Hepatocyte (in vitro differentiated cells): ENCODE data around the gene EPHB4. TPM values are rescaled to one million over a fixed set of nuclear protein-coding genes. Genes with fewer than 3 reads are reported as not detected.

Experiments
- DNase-seq: peaks from one replicate; pipeline ENCODE4 v3.0.0-alpha.2; 2016; ENCODE audit warnings: low spot score
- H2AFZ ChIP-seq: fragments of 200-600 bp; sonication (generic); 2 replicates; pipeline ENCODE4 v1.6.0; 2016; ENCODE audit warnings: antibody characterized with exemption, mild to moderate bottlenecking
- H3K27ac ChIP-seq: fragments of 200-600 bp; sonication (generic); 2 replicates; pipeline ENCODE4 v1.5.1; 2016; ENCODE audit warnings: mild to moderate bottlenecking
- H3K27me3 ChIP-seq: fragments of 200-600 bp; sonication (generic); 2 replicates; pipeline ENCODE4 v1.6.1; 2016
- H3K36me3 ChIP-seq: fragments of 200-600 bp; sonication (generic); replicated peaks from 2 replicates; pipeline ENCODE4 v1.5.1; 2016; ENCODE audit warnings: low read depth; ENCODE audit not compliant: insufficient read depth
- H3K4me1 ChIP-seq: fragments of 200-600 bp; sonication (generic); 2 replicates; pipeline ENCODE4 v1.5.1; 2016; ENCODE audit warnings: mild to moderate bottlenecking, moderate library complexity; ENCODE audit not compliant: insufficient read depth
- H3K4me2 ChIP-seq: fragments of 200-600 bp; sonication (generic); 2 replicates; pipeline ENCODE4 v1.6.0; 2016
- H3K4me3 ChIP-seq: fragments of 200-600 bp; sonication (generic); 2 replicates; pipeline ENCODE4 v1.5.1; 2016; ENCODE audit warnings: mild to moderate bottlenecking
- H3K79me2 ChIP-seq: fragments of 200-600 bp; sonication (generic); 2 replicates; pipeline ENCODE4 v1.6.0; 2017; ENCODE audit warnings: mild to moderate bottlenecking
- H3K9me2 ChIP-seq: fragments of 200-600 bp; sonication (generic); replicated peaks from 2 replicates; pipeline ENCODE4 v1.6.0; 2017; ENCODE audit warnings: mild to moderate bottlenecking; ENCODE audit not compliant: insufficient read depth
- H3K9me3 ChIP-seq: fragments of 200-600 bp; sonication (generic); 2 replicates; pipeline ENCODE4 v1.5.1; 2016; ENCODE audit warnings: low read depth, mild to moderate bottlenecking
- H4K20me1 ChIP-seq: fragments of 200-600 bp; sonication (generic); 2 replicates; pipeline ENCODE4 v1.6.0; 2016; ENCODE audit warnings: mild to moderate bottlenecking; ENCODE audit not compliant: insufficient read depth, poor library complexity, severe bottlenecking
- CTCF ChIP-seq: fragments of 200-600 bp; sonication (generic); IDR thresholded peaks from 2 replicates; pipeline ENCODE4 v1.5.1; 2016; ENCODE audit warnings: antibody characterized with exemption, mild to moderate bottlenecking; ENCODE audit not compliant: poor library complexity
- EZH2 ChIP-seq: fragments of 200-600 bp; sonication (generic); IDR thresholded peaks from 2 replicates; pipeline ENCODE4 v1.6.1; 2016; ENCODE audit warnings: antibody characterized with exemption, mild to moderate bottlenecking, borderline replicate concordance
- EZH2phosphoT487 ChIP-seq: fragments of 200-600 bp; sonication (generic); IDR thresholded peaks from one replicate; pipeline ENCODE4 v1.6.1; 2018; ENCODE audit warnings: antibody characterized with exemption, mild to moderate bottlenecking, low read depth, moderate library complexity; ENCODE audit not compliant: unreplicated experiment, severe bottlenecking
- WGBS: methylation state at CpG from one replicate; pipeline ENCODE4 v1.1.6; 2016; ENCODE audit warnings: low lambda C conversion rate; ENCODE audit errors: missing lambda C conversion rate; 5-methylcytosine and 5-hydroxymethylcytosine counted together
- polyA plus RNA-seq: library from polyadenylated mRNA; unstranded; fragments of >200 nt; fragmentation: Nextera tagmentation; extraction: Ambion mirVana; gene quantifications from 2 replicates; pipeline ENCODE4 v1.2.1, GENCODE V29; 2016
- total RNA-seq: library from RNA; depleted of rRNA; stranded (reverse); fragments of >200 nt; gene quantifications from 2 replicates; pipeline ENCODE4 v1.2.3, GENCODE V29; 2014

Gene EPHB4
- total and polyA plus RNA-seq, 2 experiments from 2014 or later, result 51.6 to 61.1 TPM

GRCh38 chr7:100803398-100804161 lies 23.7 kb downstream of the EPHB4 start:
- WGBS, result 57% methylated on average over 19 of the region's 19 CpGs
- Histone ChIP-seq H3K36me3 (no peaks in the 10 kb centered on the region), H3K4me1 (peaks cover 44% of the 10 kb centered on the region), H3K4me2 (no peak overlapping the region), H2AFZ (no peak overlapping the region), H3K9me3 (no peaks in the 10 kb centered on the region), H4K20me1 (no peaks in the 10 kb centered on the region), H3K79me2 (peaks cover 2% of the 10 kb centered on the region), H3K4me3 (no peak overlapping the region), H3K27me3 (no peaks in the 10 kb centered on the region), H3K27ac (peak overlapping the region; percentile 77), H3K9me2 (no peaks in the 10 kb centered on the region)
- no peak for TF ChIP-seq EZH2phosphoT487
- TF ChIP-seq CTCF, result no peak
- no peak for TF ChIP-seq EZH2
- DNase-seq, result peak; percentile 90

- Histone ChIP-seq H3K36me3 (no peaks in the 10 kb centered on the region), H3K4me3 (no peak overlapping the region), H3K27me3 (no peaks in the 10 kb centered on the region), H3K79me2 (peaks cover under 1% of the 10 kb centered on the region), H3K4me2 (peak overlapping the region; percentile 61), H3K9me3 (no peaks in the 10 kb centered on the region), H4K20me1 (no peaks in the 10 kb centered on the region), H3K27ac (peak overlapping the region; percentile 77), H2AFZ (no peak overlapping the region), H3K4me1 (peaks cover 44% of the 10 kb centered on the region), H3K9me2 (no peaks in the 10 kb centered on the region)
- 92% methylated on average over 4 of the region's 4 CpGs for WGBS
- DNase-seq, result no peak
- TF ChIP-seq CTCF (no peak), EZH2 (no peak), EZH2phosphoT487 (no peak)
Measured at GRCh38 chr7:100802951-100803350, 24.4 kb downstream of the EPHB4 start.

GRCh38 chr7:100801833-100802568 lies 25.3 kb downstream of the EPHB4 start:
- Histone ChIP-seq H3K79me2 (no peaks in the 10 kb centered on the region), H3K9me3 (no peaks in the 10 kb centered on the region), H2AFZ (no peak overlapping the region), H4K20me1 (no peaks in the 10 kb centered on the region), H3K9me2 (no peaks in the 10 kb centered on the region), H3K4me1 (peaks cover 44% of the 10 kb centered on the region), H3K36me3 (no peaks in the 10 kb centered on the region), H3K4me3 (no peak overlapping the region), H3K27me3 (no peaks in the 10 kb centered on the region), H3K4me2 (peak overlapping the region; percentile 61), H3K27ac (peak overlapping the region; percentile 77)
- DNase-seq, result peak; percentile 88
- WGBS, result 28% methylated on average over 18 of the region's 18 CpGs
- TF ChIP-seq EZH2, result no peak
- no peak for TF ChIP-seq EZH2phosphoT487
- no peak for TF ChIP-seq CTCF
